GM12873 (cell line): ENCODE data around the gene MACO1.

Experiments used
- TF ChIP-seq, protein P1 (sequence below): IDR thresholded peaks from 2 replicates; pipeline ENCODE4 v1.5.1; 2012; ENCODE audit warnings: low read depth, mild to moderate bottlenecking, moderate library complexity, low read length, control low read depth; ENCODE audit not compliant: insufficient read depth; ENCODE audit errors: missing control alignments

MACO1 gene

DNA sequence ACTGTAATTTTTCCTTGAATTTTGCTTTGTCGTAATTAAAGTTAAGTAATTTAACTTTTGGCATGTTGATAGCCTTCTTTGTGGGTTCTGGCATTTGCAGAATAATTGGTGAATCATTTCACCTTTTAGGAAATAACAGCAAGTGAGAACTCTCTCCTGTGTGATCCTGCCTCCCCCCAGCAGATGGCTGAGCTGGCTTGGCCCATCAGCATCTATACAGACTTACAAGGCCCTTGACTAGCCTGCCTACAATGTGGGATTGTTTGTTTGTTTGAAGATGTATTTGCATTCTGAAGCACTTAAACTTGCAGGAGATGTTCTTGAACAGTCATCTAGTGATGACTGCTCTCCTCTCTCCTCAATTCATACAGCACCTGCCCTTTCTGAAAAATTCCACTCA lies 55.9 kb downstream of the MACO1 start:
- TF ChIP-seq, protein P1, sequence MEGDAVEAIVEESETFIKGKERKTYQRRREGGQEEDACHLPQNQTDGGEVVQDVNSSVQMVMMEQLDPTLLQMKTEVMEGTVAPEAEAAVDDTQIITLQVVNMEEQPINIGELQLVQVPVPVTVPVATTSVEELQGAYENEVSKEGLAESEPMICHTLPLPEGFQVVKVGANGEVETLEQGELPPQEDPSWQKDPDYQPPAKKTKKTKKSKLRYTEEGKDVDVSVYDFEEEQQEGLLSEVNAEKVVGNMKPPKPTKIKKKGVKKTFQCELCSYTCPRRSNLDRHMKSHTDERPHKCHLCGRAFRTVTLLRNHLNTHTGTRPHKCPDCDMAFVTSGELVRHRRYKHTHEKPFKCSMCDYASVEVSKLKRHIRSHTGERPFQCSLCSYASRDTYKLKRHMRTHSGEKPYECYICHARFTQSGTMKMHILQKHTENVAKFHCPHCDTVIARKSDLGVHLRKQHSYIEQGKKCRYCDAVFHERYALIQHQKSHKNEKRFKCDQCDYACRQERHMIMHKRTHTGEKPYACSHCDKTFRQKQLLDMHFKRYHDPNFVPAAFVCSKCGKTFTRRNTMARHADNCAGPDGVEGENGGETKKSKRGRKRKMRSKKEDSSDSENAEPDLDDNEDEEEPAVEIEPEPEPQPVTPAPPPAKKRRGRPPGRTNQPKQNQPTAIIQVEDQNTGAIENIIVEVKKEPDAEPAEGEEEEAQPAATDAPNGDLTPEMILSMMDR = no peak

GRCh38 chr1:25487628-25488027 lies 56.9 kb downstream of the MACO1 start:
- TF ChIP-seq, protein P1 = peak; percentile 70

DNA sequence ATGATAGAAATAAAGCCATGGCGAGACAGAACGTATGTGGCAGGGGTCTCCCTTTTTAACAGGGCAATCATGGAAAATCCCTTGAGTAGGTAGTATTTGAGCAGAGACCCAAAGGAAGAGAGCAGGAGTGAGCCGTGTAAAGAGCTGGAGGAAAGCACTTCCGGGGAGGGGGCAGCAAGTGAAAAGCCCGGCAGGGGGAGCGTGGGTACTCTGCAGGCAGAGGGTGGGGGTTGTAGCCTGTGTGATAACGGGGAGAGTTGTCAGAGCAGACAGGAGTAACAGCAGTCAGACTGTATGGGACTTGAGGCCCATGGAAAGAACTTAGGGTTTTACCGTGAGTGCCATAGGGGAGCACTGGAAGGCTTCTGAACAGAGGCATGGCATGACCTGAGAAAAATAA lies 61.6 kb downstream of the MACO1 start:
- TF ChIP-seq, protein P1 = no peak

DNA sequence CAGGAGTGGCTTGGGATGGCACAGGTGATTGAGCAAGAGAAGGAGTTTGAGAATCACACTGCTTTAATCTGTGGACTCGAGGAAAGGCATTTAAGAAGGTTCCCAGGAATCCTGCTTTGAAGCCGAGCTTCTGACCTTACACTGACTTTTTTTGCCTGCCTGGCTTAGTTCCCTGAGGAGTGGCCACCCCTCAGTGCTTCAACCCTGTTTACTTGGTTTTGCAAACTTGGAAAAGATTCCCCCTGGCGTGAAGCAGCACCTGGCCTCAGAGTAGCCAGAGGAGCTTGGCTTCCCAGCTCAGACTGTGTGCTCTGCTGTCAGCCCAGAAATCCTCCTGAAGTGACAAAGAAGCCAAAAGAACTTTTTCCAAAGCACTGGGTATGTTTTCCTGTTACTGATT lies 64.3 kb downstream of the MACO1 start:
- TF ChIP-seq, protein P1 = no peak

DNA sequence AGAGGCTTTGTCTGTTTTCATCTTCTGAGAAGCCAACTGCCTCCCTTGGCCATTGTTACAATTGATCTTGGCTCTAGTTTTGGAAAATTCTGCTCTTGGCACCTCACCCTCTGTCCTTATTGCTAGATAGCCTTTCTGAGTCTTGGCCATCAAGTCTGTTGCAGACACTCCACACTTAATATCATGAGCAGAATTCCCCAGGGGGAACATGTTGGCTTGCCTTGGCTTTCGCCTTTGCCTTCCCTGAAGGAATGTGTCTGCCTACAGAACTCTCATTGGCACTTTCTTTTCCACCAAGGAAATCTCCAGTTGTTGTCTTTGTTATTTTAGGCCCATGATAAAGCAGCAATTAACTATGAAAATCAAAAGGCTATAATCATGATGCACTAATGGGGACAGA lies 70.0 kb downstream of the MACO1 start:
- TF ChIP-seq, protein P1 = no peak

GRCh38 chr1:25501235-25502058 lies 70.8 kb downstream of the MACO1 start:
- TF ChIP-seq, protein P1 = peak; percentile 46

- TF ChIP-seq, protein P1 = no peak
These were observed 72.3 kb downstream of the MACO1 start for GRCh38 chr1:25502957-25503356.
